Endothelial cell of umbilical vein (primary cell): ENCODE measurements around the gene EOLA1. TPM values are rescaled to one million over a fixed set of nuclear protein-coding genes. Genes with fewer than 3 reads are reported as not detected.

Experiments
- BruUV-seq: library from RNA; stranded (reverse); fragments of 400-500 nt; replicated peaks from 2 replicates; lab custom pipeline; 2021; lab: Mats Ljungman, UMichigan
- CTCF ChIA-PET: fragments of 300-600, 350-600 bp; sonication (Branson Sonifier 250); formaldehyde crosslinking; loops from one replicate; lab custom pipeline; 2021; ENCODE audit warnings: antibody characterized with exemption, inconsistent platforms; lab: Charles Lee
- POLR2A ChIA-PET: fragments of 300-600, 350-600 bp; sonication (Branson Sonifier 250); formaldehyde crosslinking; loops from one replicate; lab custom pipeline; 2021; ENCODE audit warnings: antibody characterized with exemption, inconsistent platforms; lab: Charles Lee
- DNase-seq: peaks from one replicate; pipeline ENCODE4 v3.0.0-alpha.2; 2011; ENCODE audit warnings: low read depth, low spot score
- FAIRE-seq: peaks from 2 replicates; lab custom pipeline; 2011; peaks lifted over from hg19 to GRCh38; lab: Jason Lieb, UNC
- H2AFZ ChIP-seq: 2 replicates; pipeline ENCODE4 v1.6.0; 2012; ENCODE audit warnings: low read depth, low read length, control low read depth, inconsistent platforms
- H3K27ac ChIP-seq: 2 replicates; pipeline ENCODE4 v1.5.1; 2011; ENCODE audit warnings: low read depth, mild to moderate bottlenecking, control low read depth, low read length, moderate library complexity; ENCODE audit not compliant: insufficient read depth
- H3K27me3 ChIP-seq, 2 experiments: 2 replicates each; pipeline versions ENCODE4 v1.6.0 to v1.6.1; 2011; ENCODE audit warnings: low read length in 2 of 2, mixed read lengths in 1 of 2; ENCODE audit not compliant: control insufficient read depth in 2 of 2, insufficient read depth in 2 of 2
- H3K36me3 ChIP-seq, 2 experiments: 2 replicates in 1 of 2; 3 replicates in 1 of 2; pipeline ENCODE4 v1.5.1; 2011; ENCODE audit warnings: low read length in 2 of 2, mild to moderate bottlenecking in 1 of 2, moderate library complexity in 1 of 2; ENCODE audit not compliant: control insufficient read depth in 2 of 2, insufficient read depth in 2 of 2; ENCODE audit errors: extremely low read depth in 1 of 2
- H3K4me1 ChIP-seq: 3 replicates; pipeline ENCODE4 v1.5.1; 2011; ENCODE audit warnings: mild to moderate bottlenecking, low read length; ENCODE audit not compliant: control insufficient read depth, insufficient read depth; ENCODE audit errors: extremely low read depth
- H3K4me2 ChIP-seq: 2 replicates; pipeline ENCODE4 v1.6.1; 2011; ENCODE audit warnings: low read length, control low read depth, mixed read lengths; ENCODE audit not compliant: insufficient read depth
- H3K4me3 ChIP-seq, 3 experiments: fragments of 200-600 bp in 1 of 3; sonication (generic), shearing (Covaris generic) in 1 of 3; replicated peaks in 1 of 3; 2 replicates each; pipeline ENCODE4 v1.5.1; 2011 to 2016; ENCODE audit warnings: control low read depth in 3 of 3, low read length in 3 of 3, mild to moderate bottlenecking in 2 of 3, inconsistent platforms in 1 of 3, low read depth in 1 of 3, moderate library complexity in 1 of 3; ENCODE audit not compliant: insufficient read depth in 1 of 3
- H3K79me2 ChIP-seq: 2 replicates; pipeline ENCODE4 v1.6.0; 2012; ENCODE audit warnings: low read length, inconsistent platforms; ENCODE audit not compliant: control insufficient read depth, insufficient read depth
- H3K9ac ChIP-seq: replicated peaks from 2 replicates; pipeline ENCODE3; 2011; ENCODE audit warnings: low read length, control low read depth; ENCODE audit not compliant: insufficient read depth; ENCODE audit errors: extremely low read depth
- H3K9me1 ChIP-seq: replicated peaks from 3 replicates; pipeline ENCODE4 v1.6.0; 2011; ENCODE audit warnings: mild to moderate bottlenecking, low read length; ENCODE audit not compliant: control insufficient read depth, insufficient read depth; ENCODE audit errors: extremely low read depth
- H3K9me3 ChIP-seq: replicated peaks from 2 replicates; pipeline ENCODE4 v1.5.1; 2012; ENCODE audit warnings: low read length, inconsistent platforms; ENCODE audit not compliant: control insufficient read depth, insufficient read depth
- H4K20me1 ChIP-seq: replicated peaks from 2 replicates; pipeline ENCODE3; 2011; ENCODE audit warnings: mild to moderate bottlenecking, low read length; ENCODE audit not compliant: control insufficient read depth, insufficient read depth; ENCODE audit errors: extremely low read depth
- FOS ChIP-seq: IDR thresholded peaks from 2 replicates; pipeline ENCODE4 v1.6.1; 2011; ENCODE audit warnings: mild to moderate bottlenecking, low read length, moderate library complexity, borderline replicate concordance; ENCODE audit not compliant: insufficient read depth
- POLR2AphosphoS5 ChIP-seq: IDR thresholded peaks from 2 replicates; pipeline ENCODE4 v1.6.1; 2012; ENCODE audit warnings: low read depth, mild to moderate bottlenecking, control low read depth, low read length, moderate library complexity; ENCODE audit not compliant: insufficient read depth
- dilution Hi-C: fragments of 300-500 bp; cut with MboI; formaldehyde crosslinking; loops from one replicate; pipeline ENCODE4 v1.15.0; 2019; ENCODE audit warnings: low sequenced_read_pairs; ENCODE audit not compliant: extremely low pct_ligation_motif_present
- intact Hi-C: fragments of 100-400 bp; cut with micrococcal nuclease; formaldehyde crosslinking; loops from one replicate; pipeline ENCODE4 v1.10.0; 2022
- polyA plus RNA-seq, 4 experiments: library from polyadenylated mRNA; depleted of rRNA in 3 of 4; stranded (reverse) in 3 of 4; unstranded in 1 of 4; fragments of >200 nt; gene quantifications; 2 replicates each; pipeline versions ENCODE4 v1.2.1 to v1.2.3, GENCODE V29; 2011 to 2012; ENCODE audit warnings: missing spikeins in 1 of 4
- total RNA-seq: library from RNA; stranded (reverse); gene quantifications from 2 replicates; pipeline ENCODE4 v1.2.3, GENCODE V29; 2021
- TF ChIP-seq, protein P1 (sequence below), 2 donors: IDR thresholded peaks; 1 replicate in 1 of 2; 2 replicates in 1 of 2; pipeline ENCODE4 v1.5.1; 2011; ENCODE audit warnings: low read length in 2 of 2, mild to moderate bottlenecking in 2 of 2, moderate library complexity in 2 of 2, control low read depth in 1 of 2, inconsistent platforms in 1 of 2, low read depth in 1 of 2; ENCODE audit not compliant: insufficient read depth in 1 of 2; ENCODE audit errors: extremely low read depth in 1 of 2
- TF ChIP-seq, protein P2 (sequence below): IDR thresholded peaks from 2 replicates; pipeline ENCODE4 v1.6.1; 2011; ENCODE audit not compliant: insufficient read depth, insufficient read length

Gene EOLA1
- total and polyA plus RNA-seq, 2 donors (not counting 3 experiments of a cell fraction or from before 2014, with no cell fraction given) = 12.5 to 24.6 TPM

DNA sequence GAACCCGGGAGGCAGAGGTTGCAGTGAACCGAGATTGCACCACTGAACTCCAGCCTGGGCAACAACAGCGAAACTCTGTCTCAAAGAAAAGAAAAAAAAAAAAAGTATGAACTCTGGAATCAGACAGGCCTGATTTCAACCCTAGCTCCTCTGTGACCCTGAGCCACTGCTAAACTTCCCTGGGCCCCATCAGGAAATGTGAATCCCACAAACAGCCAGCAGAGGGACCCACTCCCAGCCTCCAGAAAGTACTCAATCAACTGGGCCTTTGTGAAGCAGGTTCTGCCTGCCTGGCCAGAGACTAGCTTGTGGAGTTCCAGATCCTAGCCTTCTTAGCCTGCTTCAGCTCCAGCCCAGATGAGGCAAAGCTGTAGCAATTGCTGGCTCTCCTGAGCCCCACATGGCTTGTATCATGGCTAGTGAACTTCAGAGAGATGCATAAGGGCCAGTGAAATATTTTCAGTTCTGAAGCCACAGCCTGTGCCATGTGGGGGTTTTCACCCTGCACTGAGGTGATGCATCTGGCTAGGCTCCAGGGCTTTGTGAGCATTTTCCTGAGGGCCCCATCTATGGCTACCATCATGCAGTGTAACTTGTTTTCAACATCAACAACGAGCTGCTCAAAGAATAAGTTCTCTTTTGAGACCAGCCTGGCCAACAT, 28.5 kb upstream of the EOLA1 start:
- ChIA-PET POLR2A (no interaction called here), CTCF (interaction anchor here (0.6 to 1.6 kb wide), 7 partner anchors 10 to 119 kb away, joined by 3 to 20 read pairs (median 4); partner anchors contain the start of gene EOLA1)
- Histone ChIP-seq H3K4me2 (no peak overlapping the region), H3K9me3 (no peaks in the 10 kb centered on the region), H3K4me3 (no peak overlapping the region), H3K9ac (no peak overlapping the region), H3K79me2 (no peaks in the 10 kb centered on the region), H2AFZ (no peak overlapping the region), H3K9me1 (no peaks in the 10 kb centered on the region), H3K36me3 (no peaks in the 10 kb centered on the region), H4K20me1 (no peaks in the 10 kb centered on the region), H3K27ac (no peak overlapping the region), H3K4me1 (peaks cover 15% of the 10 kb centered on the region), H3K27me3 (peaks cover 0 to 2% of the 10 kb centered on the region in 2 experiments)
- FAIRE-seq = peak; percentile 99
- BruUV-seq = no TSS peak
- intact Hi-C loops (loop anchor here (1.0 kb wide), 2 partner anchors 15 to 27 kb away; no protein-coding TSS in a partner anchor), dilution Hi-C loops (no loop called here)
- DNase-seq = peak; percentile 55
- TF ChIP-seq, protein P1, sequence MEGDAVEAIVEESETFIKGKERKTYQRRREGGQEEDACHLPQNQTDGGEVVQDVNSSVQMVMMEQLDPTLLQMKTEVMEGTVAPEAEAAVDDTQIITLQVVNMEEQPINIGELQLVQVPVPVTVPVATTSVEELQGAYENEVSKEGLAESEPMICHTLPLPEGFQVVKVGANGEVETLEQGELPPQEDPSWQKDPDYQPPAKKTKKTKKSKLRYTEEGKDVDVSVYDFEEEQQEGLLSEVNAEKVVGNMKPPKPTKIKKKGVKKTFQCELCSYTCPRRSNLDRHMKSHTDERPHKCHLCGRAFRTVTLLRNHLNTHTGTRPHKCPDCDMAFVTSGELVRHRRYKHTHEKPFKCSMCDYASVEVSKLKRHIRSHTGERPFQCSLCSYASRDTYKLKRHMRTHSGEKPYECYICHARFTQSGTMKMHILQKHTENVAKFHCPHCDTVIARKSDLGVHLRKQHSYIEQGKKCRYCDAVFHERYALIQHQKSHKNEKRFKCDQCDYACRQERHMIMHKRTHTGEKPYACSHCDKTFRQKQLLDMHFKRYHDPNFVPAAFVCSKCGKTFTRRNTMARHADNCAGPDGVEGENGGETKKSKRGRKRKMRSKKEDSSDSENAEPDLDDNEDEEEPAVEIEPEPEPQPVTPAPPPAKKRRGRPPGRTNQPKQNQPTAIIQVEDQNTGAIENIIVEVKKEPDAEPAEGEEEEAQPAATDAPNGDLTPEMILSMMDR (IDR thresholded peaks at IDR 0.05; ENCODE audit: extremely low read depth in 1 of 2, insufficient read depth in 1 of 2, low read depth in 1 of 2, low read length in 2 of 2) = peak; percentile 59 to 62
- TF ChIP-seq, protein P2, sequence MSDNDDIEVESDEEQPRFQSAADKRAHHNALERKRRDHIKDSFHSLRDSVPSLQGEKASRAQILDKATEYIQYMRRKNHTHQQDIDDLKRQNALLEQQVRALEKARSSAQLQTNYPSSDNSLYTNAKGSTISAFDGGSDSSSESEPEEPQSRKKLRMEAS = no peak

DNA sequence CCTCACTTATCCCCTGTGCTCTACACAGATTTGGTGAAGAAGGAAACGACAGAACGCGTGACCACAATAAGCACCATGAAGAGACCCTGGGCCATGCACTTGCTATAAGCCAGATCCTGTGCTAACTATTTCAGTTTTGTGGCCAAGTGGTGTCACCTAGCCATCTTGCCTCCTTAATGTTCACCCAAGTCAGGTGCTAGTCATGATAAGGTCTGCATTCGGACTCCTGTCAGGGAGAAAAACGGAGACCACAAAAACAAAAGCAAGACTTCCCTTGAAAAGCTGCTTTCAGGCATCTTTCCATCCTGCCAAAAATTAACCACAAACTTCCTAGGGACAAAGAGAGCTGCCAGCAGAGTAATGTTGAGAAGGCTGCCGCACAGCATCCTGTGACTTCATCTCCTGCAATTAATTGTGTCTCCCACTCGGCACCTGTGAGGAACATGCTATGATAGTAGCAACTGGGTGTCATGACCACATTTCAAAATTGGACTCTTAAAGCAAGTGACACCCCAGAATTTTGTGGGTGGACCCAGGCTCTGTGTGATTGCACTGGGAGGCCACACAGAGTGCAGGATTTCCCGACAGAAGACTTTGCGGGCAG, 26.9 kb upstream of the EOLA1 start:
- Histone ChIP-seq H3K9me1 (no peaks in the 10 kb centered on the region), H3K27ac (peak overlapping the region; percentile 29), H3K9ac (no peak overlapping the region), H4K20me1 (no peaks in the 10 kb centered on the region), H3K9me3 (no peaks in the 10 kb centered on the region), H3K4me3 (no peak overlapping the region), H2AFZ (no peak overlapping the region), H3K4me2 (peak overlapping the region; percentile 17), H3K36me3 (no peaks in the 10 kb centered on the region), H3K4me1 (peaks cover 19% of the 10 kb centered on the region), H3K27me3 (peaks cover 0 to under 1% of the 10 kb centered on the region in 2 experiments), H3K79me2 (no peaks in the 10 kb centered on the region)
- peak; percentile 28 for DNase-seq
- ChIA-PET CTCF (interaction anchor here (1.0 kb wide), 1 partner anchor 14 kb away, joined by 3 read pairs; no protein-coding TSS in a partner anchor), POLR2A (no interaction called here)
- intact Hi-C loops (no loop called here), dilution Hi-C loops (no loop called here)
- BruUV-seq = no TSS peak
- peak; percentile 88 for FAIRE-seq
- TF ChIP-seq POLR2AphosphoS5 = no peak
- TF ChIP-seq FOS = peak; percentile 7
